ENCODE results near the gene NAA10. TPM values are rescaled to one million over a fixed set of nuclear protein-coding genes. Genes with fewer than 3 reads are reported as not detected.

Gene NAA10
- total RNA-seq, 4 donors from 2014 or later: 29.9 to 57.2 (median 47.4) TPM

DNA sequence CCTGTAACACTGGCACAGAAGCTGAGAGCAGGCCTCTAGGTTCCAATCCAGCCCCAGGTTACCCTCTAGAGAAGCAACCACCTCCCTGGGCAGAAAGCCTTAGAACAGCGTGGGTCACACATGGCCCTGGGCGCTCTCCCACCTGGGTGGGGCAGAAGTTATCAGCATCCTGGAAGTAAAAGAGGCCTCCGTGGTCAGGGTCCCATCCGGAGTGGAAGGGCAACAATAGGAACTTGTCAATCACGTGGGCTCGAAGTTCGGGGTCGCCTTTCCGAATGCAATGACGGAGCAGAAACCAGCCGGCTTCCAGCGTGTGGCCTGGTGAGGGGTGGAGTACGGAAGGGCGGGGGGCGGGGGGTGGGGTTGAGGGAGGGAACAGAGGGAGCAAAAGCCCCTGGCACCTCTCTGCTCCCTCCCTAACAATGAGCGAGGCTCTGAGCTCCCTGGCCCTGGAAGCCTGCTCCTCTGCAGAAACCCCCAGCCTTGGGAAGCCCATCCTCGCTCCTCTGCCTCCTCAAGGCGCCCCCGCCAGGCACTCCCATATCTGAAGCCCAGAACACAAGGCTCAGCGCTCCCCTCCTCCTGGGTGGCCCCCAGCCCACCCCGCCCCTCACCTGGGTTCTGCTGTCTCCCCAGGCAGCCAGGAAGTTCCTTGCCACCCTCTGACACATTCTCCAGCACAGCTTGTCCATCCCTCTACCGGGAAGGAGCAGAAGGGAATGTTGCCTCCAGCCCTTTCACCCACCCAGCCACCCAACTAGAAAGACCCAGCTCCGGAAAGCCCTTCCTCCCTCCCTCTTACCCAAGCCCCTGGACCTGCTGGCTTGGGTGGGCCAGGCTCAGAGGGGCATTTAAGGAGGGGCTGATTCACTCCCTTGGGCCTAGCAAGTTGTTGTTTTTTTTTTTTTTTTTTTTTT lies 6.8 kb upstream of the NAA10 start:
- no peak for TF ChIP-seq POLR2A (IDR thresholded peaks at IDR 0.05)
- no peak for TF ChIP-seq EP300 (IDR thresholded peaks at IDR 0.05; ENCODE audit: low read depth)
- TF ChIP-seq, protein P1, sequence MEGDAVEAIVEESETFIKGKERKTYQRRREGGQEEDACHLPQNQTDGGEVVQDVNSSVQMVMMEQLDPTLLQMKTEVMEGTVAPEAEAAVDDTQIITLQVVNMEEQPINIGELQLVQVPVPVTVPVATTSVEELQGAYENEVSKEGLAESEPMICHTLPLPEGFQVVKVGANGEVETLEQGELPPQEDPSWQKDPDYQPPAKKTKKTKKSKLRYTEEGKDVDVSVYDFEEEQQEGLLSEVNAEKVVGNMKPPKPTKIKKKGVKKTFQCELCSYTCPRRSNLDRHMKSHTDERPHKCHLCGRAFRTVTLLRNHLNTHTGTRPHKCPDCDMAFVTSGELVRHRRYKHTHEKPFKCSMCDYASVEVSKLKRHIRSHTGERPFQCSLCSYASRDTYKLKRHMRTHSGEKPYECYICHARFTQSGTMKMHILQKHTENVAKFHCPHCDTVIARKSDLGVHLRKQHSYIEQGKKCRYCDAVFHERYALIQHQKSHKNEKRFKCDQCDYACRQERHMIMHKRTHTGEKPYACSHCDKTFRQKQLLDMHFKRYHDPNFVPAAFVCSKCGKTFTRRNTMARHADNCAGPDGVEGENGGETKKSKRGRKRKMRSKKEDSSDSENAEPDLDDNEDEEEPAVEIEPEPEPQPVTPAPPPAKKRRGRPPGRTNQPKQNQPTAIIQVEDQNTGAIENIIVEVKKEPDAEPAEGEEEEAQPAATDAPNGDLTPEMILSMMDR (IDR thresholded peaks at IDR 0.05): no peak
- no peak for TF ChIP-seq POLR2AphosphoS5 (IDR thresholded peaks at IDR 0.05)
- WGBS, 2 donors (ENCODE audit: low coverage in 1 of 2): 66% methylated on average over 23 of the region's 23 CpGs; no CpG with 5 or more reads in 1 of the 2 donors
- H3K27me3 ChIP-seq: no peaks in the 10 kb centered on the region
- H3K9me3 ChIP-seq: no peaks in the 10 kb centered on the region
- in situ Hi-C loops (cut with MboI; ENCODE audit: low pct_ligation_motif_present in 1 of 4, low pct_unique_long_range_greater_than_20kb in 1 of 4, low sequenced_read_pairs in 3 of 4): loop anchor here in 1 of 4 donors (25.0 kb wide), 2 partner anchors 154 to 979 kb away; partner anchors contain the start of genes IDH3G, SRPK3 and SSR4
- intact Hi-C loops (cut with DNase I; ENCODE audit: low total_unique reads): no loop called here
- H3K4me1 ChIP-seq: peaks cover 0 to 5% (median 0%) of the 10 kb centered on the region in 4 donors
- no peak for DNase-seq
- no peak overlapping the region for H3K4me3 ChIP-seq
- H3K36me3 ChIP-seq: no peaks in the 10 kb centered on the region
- H3K27ac ChIP-seq: no peak overlapping the region

DNA sequence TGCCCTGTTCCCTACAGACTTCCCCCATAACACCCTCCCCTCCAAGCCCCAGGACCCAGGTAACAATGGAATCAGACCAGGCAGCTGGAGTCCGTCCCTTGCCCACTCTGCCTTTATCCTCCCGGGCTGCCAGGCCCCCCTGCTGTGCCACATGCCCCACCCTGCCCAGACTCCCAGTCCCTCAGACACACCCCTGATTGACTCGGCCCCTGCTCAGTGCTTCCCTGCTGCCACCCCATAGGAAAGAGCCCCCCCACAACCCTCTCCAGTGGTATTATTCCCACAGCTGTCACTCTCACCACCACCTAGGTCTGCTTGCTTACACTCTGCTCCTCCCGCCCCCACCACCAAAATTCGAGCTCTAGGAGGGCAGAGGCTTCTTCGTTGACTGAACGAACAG lies 4.7 kb upstream of the NAA10 start:
- 64% methylated on average over 7 of the region's 7 CpGs; no CpG with 5 or more reads in 1 of the 2 donors for WGBS, 2 donors (ENCODE audit: low coverage in 1 of 2)

DNA sequence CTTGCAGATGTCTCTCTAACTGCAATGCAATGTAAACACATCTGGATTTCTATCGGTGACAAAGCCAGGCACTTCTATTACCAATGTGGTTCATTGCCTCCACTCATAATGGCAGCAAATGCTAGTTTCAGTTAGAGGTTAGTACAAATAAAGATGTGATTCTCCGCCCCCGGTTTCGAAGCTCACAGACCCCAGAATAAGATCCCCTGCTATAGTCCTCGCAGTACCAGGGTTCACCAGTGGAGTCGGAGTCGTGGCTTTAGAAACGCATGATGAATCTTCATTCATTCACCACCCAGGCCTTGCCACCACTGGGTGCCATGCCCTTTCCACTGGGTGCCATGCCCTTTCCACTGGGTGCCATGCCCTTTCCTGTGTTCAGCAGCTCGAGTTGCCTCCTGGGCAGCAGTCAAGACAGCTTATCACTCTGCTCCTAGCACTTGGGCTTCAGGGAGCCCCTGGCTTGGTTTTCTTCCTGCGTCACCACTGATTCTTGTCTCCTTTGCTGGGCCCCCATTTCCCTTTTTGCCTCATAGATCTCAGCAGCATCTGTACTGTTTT lies 3.5 kb upstream of the NAA10 start:
- Histone ChIP-seq H3K4me1 (peaks cover 3 to 15% (median 9%) of the 10 kb centered on the region in 4 donors), H3K27me3 (no peaks in the 10 kb centered on the region), H3K36me3 (no peaks in the 10 kb centered on the region), H3K4me3 (no peak overlapping the region), H3K9me3 (no peaks in the 10 kb centered on the region), H3K27ac (no peak overlapping the region)
- 40 to 68% methylated on average over 1 to 10 of the region's 10 CpGs for WGBS, 2 donors (ENCODE audit: low coverage in 1 of 2)
- in situ Hi-C loops (cut with MboI; ENCODE audit: low pct_ligation_motif_present in 1 of 4, low pct_unique_long_range_greater_than_20kb in 1 of 4, low sequenced_read_pairs in 3 of 4): loop anchor here in 1 of 4 donors (25.0 kb wide), 2 partner anchors 151 to 976 kb away; partner anchors contain the start of genes IDH3G, SRPK3 and SSR4
- TF ChIP-seq POLR2AphosphoS5 (IDR thresholded peaks at IDR 0.05) (no peak), EP300 (IDR thresholded peaks at IDR 0.05; ENCODE audit: low read depth) (no peak), POLR2A (IDR thresholded peaks at IDR 0.05) (no peak)
- TF ChIP-seq, protein P1 (IDR thresholded peaks at IDR 0.05): no peak
- no peak for DNase-seq
- intact Hi-C loops (cut with DNase I; ENCODE audit: low total_unique reads): no loop called here

More for the DNA sequence above, 4.7 kb upstream of the NAA10 start:
- H3K36me3 ChIP-seq: no peaks in the 10 kb centered on the region
- no peaks in the 10 kb centered on the region for H3K9me3 ChIP-seq
- H3K27ac ChIP-seq: no peak overlapping the region
- no peaks in the 10 kb centered on the region for H3K27me3 ChIP-seq
- TF ChIP-seq EP300 (IDR thresholded peaks at IDR 0.05; ENCODE audit: low read depth) (no peak), POLR2A (IDR thresholded peaks at IDR 0.05) (no peak), POLR2AphosphoS5 (IDR thresholded peaks at IDR 0.05) (no peak)
- TF ChIP-seq, protein P1 (IDR thresholded peaks at IDR 0.05): no peak
- in situ Hi-C loops (cut with MboI; ENCODE audit: low pct_ligation_motif_present in 1 of 4, low pct_unique_long_range_greater_than_20kb in 1 of 4, low sequenced_read_pairs in 3 of 4): loop anchor here in 1 of 4 donors (25.0 kb wide), 2 partner anchors 152 to 977 kb away; partner anchors contain the start of genes IDH3G, SRPK3 and SSR4
- no peak overlapping the region for H3K4me3 ChIP-seq
- peaks cover 3 to 10% (median 4%) of the 10 kb centered on the region in 4 donors for H3K4me1 ChIP-seq
- no peak for DNase-seq
- intact Hi-C loops (cut with DNase I; ENCODE audit: low total_unique reads): no loop called here

DNA sequence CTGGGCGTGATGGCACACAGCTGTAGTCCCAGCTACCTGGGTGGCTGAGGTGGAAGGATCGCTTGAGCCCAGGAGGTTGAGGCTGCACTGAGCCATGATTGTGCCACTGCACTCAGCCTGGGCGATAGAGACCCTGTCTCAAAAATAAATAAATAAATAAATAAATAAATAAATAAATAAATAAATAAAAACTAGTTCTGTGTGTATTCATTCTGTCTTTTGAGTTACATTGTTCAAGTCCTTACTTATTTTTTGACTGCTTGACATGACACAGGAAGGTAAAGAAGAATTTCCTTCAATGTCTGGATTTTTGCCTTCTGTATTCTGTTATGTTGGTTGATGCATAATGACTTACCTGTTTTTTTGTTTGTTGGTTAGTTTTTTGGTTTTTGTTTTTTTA lies 2.2 kb upstream of the NAA10 start:
- no peak for DNase-seq
- H3K9me3 ChIP-seq: no peaks in the 10 kb centered on the region
- whole genome bisulfite sequencing, 2 donors (ENCODE audit: low coverage in 1 of 2): 84% methylated on average over 3 of the region's 3 CpGs; no CpG with 5 or more reads in 1 of the 2 donors
- no peaks in the 10 kb centered on the region for H3K36me3 ChIP-seq
- H3K4me1 ChIP-seq: peaks cover 3 to 15% (median 9%) of the 10 kb centered on the region in 4 donors
- in situ Hi-C loops (cut with MboI; ENCODE audit: low pct_ligation_motif_present in 1 of 4, low pct_unique_long_range_greater_than_20kb in 1 of 4, low sequenced_read_pairs in 3 of 4) (loop anchor here in 1 of 4 donors (25.0 kb wide), 2 partner anchors 150 to 975 kb away; partner anchors contain the start of genes IDH3G, SRPK3 and SSR4), intact Hi-C loops (cut with DNase I; ENCODE audit: low total_unique reads) (no loop called here)
- no peak overlapping the region for H3K4me3 ChIP-seq
- no peaks in the 10 kb centered on the region for H3K27me3 ChIP-seq
- TF ChIP-seq EP300 (IDR thresholded peaks at IDR 0.05; ENCODE audit: low read depth) (no peak), POLR2A (IDR thresholded peaks at IDR 0.05) (no peak), POLR2AphosphoS5 (IDR thresholded peaks at IDR 0.05) (no peak)
- TF ChIP-seq, protein P1 (IDR thresholded peaks at IDR 0.05): no peak
- H3K27ac ChIP-seq: no peak overlapping the region
